Measurements from ENCODE around the gene LTB4R.
A peak's percentile ranks its signal among the peaks of the same experiment; 100 is the strongest.

LTB4R gene, protein sequence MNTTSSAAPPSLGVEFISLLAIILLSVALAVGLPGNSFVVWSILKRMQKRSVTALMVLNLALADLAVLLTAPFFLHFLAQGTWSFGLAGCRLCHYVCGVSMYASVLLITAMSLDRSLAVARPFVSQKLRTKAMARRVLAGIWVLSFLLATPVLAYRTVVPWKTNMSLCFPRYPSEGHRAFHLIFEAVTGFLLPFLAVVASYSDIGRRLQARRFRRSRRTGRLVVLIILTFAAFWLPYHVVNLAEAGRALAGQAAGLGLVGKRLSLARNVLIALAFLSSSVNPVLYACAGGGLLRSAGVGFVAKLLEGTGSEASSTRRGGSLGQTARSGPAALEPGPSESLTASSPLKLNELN

DNA sequence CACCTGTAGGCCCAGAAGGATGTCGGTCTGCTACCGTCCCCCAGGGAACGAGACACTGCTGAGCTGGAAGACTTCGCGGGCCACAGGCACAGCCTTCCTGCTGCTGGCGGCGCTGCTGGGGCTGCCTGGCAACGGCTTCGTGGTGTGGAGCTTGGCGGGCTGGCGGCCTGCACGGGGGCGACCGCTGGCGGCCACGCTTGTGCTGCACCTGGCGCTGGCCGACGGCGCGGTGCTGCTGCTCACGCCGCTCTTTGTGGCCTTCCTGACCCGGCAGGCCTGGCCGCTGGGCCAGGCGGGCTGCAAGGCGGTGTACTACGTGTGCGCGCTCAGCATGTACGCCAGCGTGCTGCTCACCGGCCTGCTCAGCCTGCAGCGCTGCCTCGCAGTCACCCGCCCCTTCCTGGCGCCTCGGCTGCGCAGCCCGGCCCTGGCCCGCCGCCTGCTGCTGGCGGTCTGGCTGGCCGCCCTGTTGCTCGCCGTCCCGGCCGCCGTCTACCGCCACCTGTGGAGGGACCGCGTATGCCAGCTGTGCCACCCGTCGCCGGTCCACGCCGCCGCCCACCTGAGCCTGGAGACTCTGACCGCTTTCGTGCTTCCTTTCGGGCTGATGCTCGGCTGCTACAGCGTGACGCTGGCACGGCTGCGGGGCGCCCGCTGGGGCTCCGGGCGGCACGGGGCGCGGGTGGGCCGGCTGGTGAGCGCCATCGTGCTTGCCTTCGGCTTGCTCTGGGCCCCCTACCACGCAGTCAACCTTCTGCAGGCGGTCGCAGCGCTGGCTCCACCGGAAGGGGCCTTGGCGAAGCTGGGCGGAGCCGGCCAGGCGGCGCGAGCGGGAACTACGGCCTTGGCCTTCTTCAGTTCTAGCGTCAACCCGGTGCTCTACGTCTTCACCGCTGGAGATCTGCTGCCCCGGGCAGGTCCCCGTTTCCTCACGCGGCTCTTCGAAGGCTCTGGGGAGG, at the start of gene LTB4R:
Gene LTB4R (plus strand): TSS at position 857 of the 959 bp plus-strand sequence. CDS start 4,150 bp downstream, outside the sequence.
- Histone ChIP-seq H3K4me3 (ENCODE audit: low read length in 2 of 2) (peak within 1 kb of the TSS; percentile 67 to 79), H3K9ac (ENCODE audit: low read length in 2 of 2) (peak within 1 kb of the TSS; percentile 61 to 71), H3K27me3 (ENCODE audit: control insufficient read depth in 1 of 2, insufficient read depth in 2 of 2, low read length in 2 of 2) (peaks cover 4 to 7% of the 10 kb centered on the region in 2 donors), H3K36me3 (ENCODE audit: control insufficient read depth in 2 of 2, insufficient read depth in 2 of 2, low read length in 2 of 2) (peaks cover 9 to 15% of the 10 kb centered on the region in 2 donors), H3K27ac (ENCODE audit: low read length) (peak within 1 kb of the TSS; percentile 58), H3K9me3 (ENCODE audit: control insufficient read depth in 2 of 2, low read length in 2 of 2) (no peaks in the 10 kb centered on the region), H3K4me1 (ENCODE audit: control insufficient read depth, insufficient read depth, low read length) (peaks cover 25% of the 10 kb centered on the region)

DNA sequence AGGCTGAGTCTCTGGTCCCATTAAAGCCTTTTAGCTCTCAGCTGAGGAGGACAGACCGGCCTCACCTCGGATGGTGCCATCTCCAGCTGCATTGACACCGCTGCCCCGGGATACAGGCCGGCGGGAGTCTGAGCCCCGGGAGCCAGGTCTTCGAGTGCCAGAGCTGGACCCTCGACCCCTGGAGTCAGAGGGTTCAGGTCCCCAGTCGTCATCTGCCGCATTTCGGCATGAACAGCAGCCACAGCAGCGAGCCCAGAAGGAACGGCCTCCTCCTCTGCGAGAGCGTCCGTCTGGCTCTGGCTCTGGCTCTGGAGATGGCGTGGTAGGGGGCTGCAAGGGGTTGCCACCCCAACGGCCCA, 49.4 kb upstream of the LTB4R start:
- Histone ChIP-seq H3K27me3 (ENCODE audit: control insufficient read depth in 1 of 2, insufficient read depth in 2 of 2, low read length in 2 of 2) (no peaks in the 10 kb centered on the region), H3K4me3 (ENCODE audit: low read length in 2 of 2) (no peak overlapping the region), H3K4me1 (ENCODE audit: control insufficient read depth, insufficient read depth, low read length) (no peaks in the 10 kb centered on the region), H3K27ac (ENCODE audit: low read length) (no peak overlapping the region), H3K9ac (ENCODE audit: low read length in 2 of 2) (no peak overlapping the region), H3K9me3 (ENCODE audit: control insufficient read depth in 2 of 2, low read length in 2 of 2) (no peaks in the 10 kb centered on the region), H3K36me3 (ENCODE audit: control insufficient read depth in 2 of 2, insufficient read depth in 2 of 2, low read length in 2 of 2) (peaks cover 0 to 11% of the 10 kb centered on the region in 2 donors)

DNA sequence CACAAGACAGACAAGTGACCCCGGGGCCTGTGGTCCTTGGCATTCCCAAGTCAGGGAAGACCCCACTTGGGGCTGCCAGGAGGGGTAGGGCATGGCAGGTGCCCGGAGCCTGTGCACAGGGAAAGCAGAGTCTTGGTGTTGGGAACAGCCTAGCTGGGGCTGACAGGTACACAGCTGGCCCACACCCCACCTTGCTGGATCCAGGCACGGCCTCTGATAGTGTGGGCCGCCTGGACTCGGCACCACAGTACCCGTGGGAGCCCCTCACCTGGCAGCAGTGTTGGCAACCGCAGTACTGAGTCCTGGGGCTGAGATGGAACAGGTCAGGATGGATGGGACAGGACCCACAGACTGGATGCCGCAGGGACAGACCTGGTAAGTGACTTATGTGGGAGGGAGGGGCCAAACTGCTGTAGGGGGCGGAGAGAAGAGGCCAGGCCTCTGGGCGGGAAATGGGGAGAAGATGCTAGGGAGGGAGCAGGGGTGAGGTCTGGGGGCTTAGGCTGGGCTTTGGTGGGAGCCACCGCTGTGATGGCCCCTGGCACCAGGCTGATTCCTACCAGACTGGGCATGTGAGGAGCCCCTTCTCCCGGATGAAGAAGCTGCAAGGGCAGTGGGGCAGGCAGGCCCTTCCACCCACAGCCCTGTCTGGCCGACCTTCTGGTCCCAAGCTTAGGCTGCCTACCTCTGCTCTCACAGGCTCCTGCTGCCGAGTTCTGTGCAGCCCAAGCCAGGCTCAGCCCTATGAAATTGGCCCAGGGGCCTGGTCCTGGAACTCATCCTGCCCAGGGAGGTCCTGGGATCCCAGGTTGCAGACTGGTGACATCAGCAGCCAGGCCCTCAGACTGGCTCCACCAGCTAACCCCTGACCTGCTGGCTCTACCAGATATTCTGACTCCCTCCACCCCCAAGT, 48.2 kb upstream of the LTB4R start, which contains the start of gene TGM1:
Gene TGM1 (minus strand): TSS at position 357 of the 913 bp plus-strand sequence. CDS start 825 bp downstream, outside the sequence.
- no peak within 1 kb of the TSS for H3K4me3 ChIP-seq (ENCODE audit: low read length in 2 of 2)
- no peaks in the 10 kb centered on the region for H3K27me3 ChIP-seq (ENCODE audit: control insufficient read depth in 1 of 2, insufficient read depth in 2 of 2, low read length in 2 of 2)
- H3K9ac ChIP-seq (ENCODE audit: low read length in 2 of 2), result no peak within 1 kb of the TSS
- H3K9me3 ChIP-seq (ENCODE audit: control insufficient read depth in 2 of 2, low read length in 2 of 2), result no peaks in the 10 kb centered on the region
- H3K4me1 ChIP-seq (ENCODE audit: control insufficient read depth, insufficient read depth, low read length), result no peaks in the 10 kb centered on the region
- H3K36me3 ChIP-seq (ENCODE audit: control insufficient read depth in 2 of 2, insufficient read depth in 2 of 2, low read length in 2 of 2), result peaks cover 4 to 14% of the 10 kb centered on the region in 2 donors
- no peak within 1 kb of the TSS for H3K27ac ChIP-seq (ENCODE audit: low read length)

DNA sequence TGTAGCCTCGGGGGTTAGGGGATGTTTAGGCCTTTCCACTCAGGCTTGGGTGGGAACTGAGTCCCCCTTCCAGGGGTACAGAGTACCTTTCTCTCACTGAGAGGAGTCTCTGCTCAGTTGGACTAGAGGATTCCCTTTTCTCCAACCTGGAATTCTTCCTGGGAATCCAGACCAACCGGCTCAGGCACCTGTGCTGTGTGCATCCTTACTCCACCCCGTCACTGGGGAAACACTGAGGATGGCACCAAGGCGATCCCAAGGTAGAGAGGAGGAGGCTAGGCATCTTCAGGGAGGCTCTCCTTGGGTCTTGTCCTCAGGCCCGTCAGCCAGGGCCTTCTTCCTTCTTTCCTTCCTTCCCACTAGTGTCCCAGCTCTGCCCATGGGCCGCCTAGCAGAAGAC, 47.5 kb upstream of the LTB4R start:
- peaks cover 4 to 16% of the 10 kb centered on the region in 2 donors for H3K36me3 ChIP-seq (ENCODE audit: control insufficient read depth in 2 of 2, insufficient read depth in 2 of 2, low read length in 2 of 2)
- H3K27ac ChIP-seq (ENCODE audit: low read length), result no peak overlapping the region

DNA sequence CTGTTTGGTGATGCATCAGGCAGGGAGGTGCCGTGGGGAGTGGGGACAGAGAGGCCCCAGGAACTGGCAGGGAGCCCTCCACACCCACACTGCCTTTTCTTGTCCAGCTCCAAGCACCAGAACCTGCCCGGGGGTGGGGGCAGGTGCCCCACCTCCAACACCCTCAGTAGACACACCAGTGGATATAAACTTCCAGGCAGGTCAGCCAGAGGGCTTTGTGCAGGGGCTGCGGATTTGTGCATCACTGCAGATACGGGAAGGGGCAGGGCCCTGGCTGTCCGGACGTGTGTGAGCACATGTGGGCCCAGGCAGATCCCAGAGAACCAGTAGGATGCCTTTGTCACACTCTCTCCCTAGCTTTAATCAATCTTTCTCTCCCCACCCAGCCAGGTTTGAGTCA, 47.0 kb upstream of the LTB4R start:
- no peak overlapping the region for H3K9ac ChIP-seq (ENCODE audit: low read length in 2 of 2)
- no peaks in the 10 kb centered on the region for H3K27me3 ChIP-seq (ENCODE audit: control insufficient read depth in 1 of 2, insufficient read depth in 2 of 2, low read length in 2 of 2)
- no peaks in the 10 kb centered on the region for H3K9me3 ChIP-seq (ENCODE audit: control insufficient read depth in 2 of 2, low read length in 2 of 2)
- H3K27ac ChIP-seq (ENCODE audit: low read length), result no peak overlapping the region
- peaks cover 4 to 17% of the 10 kb centered on the region in 2 donors for H3K36me3 ChIP-seq (ENCODE audit: control insufficient read depth in 2 of 2, insufficient read depth in 2 of 2, low read length in 2 of 2)
- no peak overlapping the region for H3K4me3 ChIP-seq (ENCODE audit: low read length in 2 of 2)
- H3K4me1 ChIP-seq (ENCODE audit: control insufficient read depth, insufficient read depth, low read length), result no peaks in the 10 kb centered on the region

More for the DNA sequence above, 47.5 kb upstream of the LTB4R start:
- no peaks in the 10 kb centered on the region for H3K9me3 ChIP-seq (ENCODE audit: control insufficient read depth in 2 of 2, low read length in 2 of 2)
- no peaks in the 10 kb centered on the region for H3K4me1 ChIP-seq (ENCODE audit: control insufficient read depth, insufficient read depth, low read length)
- no peak overlapping the region for H3K9ac ChIP-seq (ENCODE audit: low read length in 2 of 2)
- H3K27me3 ChIP-seq (ENCODE audit: control insufficient read depth in 1 of 2, insufficient read depth in 2 of 2, low read length in 2 of 2), result no peaks in the 10 kb centered on the region
- H3K4me3 ChIP-seq (ENCODE audit: low read length in 2 of 2), result no peak overlapping the region

DNA sequence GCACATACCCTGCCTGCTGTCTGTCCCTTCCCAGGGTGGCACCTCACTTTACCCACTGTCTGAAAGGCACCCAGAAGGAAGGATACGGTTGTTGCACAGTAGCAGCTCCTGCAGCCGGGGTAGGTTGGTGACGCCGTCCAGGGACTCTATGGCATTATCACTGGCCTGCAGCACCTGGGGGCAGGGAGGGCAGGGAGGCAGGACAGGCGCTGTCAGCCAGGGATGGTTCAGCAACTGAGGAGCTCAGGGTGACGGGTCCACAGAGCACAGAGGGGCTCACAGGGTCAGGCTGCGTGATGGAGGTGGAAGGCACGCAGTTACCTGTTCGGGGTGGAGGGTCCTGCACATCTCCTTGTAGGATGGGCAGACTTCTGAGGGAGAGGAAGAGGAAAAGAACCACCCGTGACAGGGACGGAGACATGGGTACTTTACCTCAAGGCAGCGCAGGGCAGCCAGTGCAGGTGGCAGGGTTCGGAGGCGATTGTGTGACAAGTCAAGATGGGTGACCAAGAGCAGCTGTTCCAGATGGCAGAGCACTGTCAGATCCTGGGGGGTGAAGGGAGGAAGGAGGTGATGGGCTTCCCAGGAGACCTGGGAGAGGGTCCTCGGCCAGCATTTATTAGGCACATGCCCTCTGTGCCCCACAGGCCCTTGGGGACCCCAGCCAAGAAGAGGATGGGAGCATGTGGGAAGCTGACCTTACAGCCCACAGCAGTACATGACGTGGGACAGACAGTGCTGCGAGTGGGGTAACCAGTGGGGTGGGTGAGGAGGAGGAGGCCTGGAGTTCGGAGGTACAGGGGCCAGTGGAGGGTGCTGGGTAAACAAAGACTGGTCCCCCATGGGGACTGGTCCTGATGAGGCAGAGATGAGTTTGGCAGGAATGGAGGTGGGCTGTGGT, 44.7 kb upstream of the LTB4R start:
- no peak overlapping the region for H3K4me3 ChIP-seq (ENCODE audit: low read length in 2 of 2)
- H3K27ac ChIP-seq (ENCODE audit: low read length), result no peak overlapping the region
- peaks cover 5% of the 10 kb centered on the region for H3K4me1 ChIP-seq (ENCODE audit: control insufficient read depth, insufficient read depth, low read length)
- H3K36me3 ChIP-seq (ENCODE audit: control insufficient read depth in 2 of 2, insufficient read depth in 2 of 2, low read length in 2 of 2), result peaks cover 4 to 17% of the 10 kb centered on the region in 2 donors
- H3K27me3 ChIP-seq (ENCODE audit: control insufficient read depth in 1 of 2, insufficient read depth in 2 of 2, low read length in 2 of 2), result no peaks in the 10 kb centered on the region
- H3K9me3 ChIP-seq (ENCODE audit: control insufficient read depth in 2 of 2, low read length in 2 of 2), result no peaks in the 10 kb centered on the region
- no peak overlapping the region for H3K9ac ChIP-seq (ENCODE audit: low read length in 2 of 2)

DNA sequence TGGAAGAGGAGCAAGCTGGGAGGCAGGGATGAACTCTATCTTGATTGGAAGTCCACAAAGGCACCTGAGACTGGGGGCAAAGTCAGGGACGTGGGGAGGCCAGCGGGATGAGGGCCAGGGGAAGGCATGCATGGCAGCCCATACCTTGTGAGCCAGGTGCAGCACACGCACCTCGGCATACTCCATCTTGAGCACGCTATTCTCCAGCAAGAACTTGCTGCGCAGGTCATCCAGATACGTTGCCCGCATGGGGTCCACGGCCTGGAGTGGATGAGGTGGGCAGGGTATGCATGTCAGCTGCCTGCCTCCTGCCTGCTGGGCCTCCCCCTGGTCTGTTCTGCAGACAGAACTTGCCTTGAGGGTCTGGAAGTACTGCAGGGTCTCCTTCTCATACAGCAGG, 43.8 kb upstream of the LTB4R start:
- H3K9me3 ChIP-seq (ENCODE audit: control insufficient read depth in 2 of 2, low read length in 2 of 2), result no peaks in the 10 kb centered on the region
- no peak overlapping the region for H3K4me3 ChIP-seq (ENCODE audit: low read length in 2 of 2)
- H3K27ac ChIP-seq (ENCODE audit: low read length), result no peak overlapping the region
- no peaks in the 10 kb centered on the region for H3K27me3 ChIP-seq (ENCODE audit: control insufficient read depth in 1 of 2, insufficient read depth in 2 of 2, low read length in 2 of 2)
- no peak overlapping the region for H3K9ac ChIP-seq (ENCODE audit: low read length in 2 of 2)
- H3K36me3 ChIP-seq (ENCODE audit: control insufficient read depth in 2 of 2, insufficient read depth in 2 of 2, low read length in 2 of 2), result peaks cover 4 to 17% of the 10 kb centered on the region in 2 donors
- H3K4me1 ChIP-seq (ENCODE audit: control insufficient read depth, insufficient read depth, low read length), result peaks cover 9% of the 10 kb centered on the region

DNA sequence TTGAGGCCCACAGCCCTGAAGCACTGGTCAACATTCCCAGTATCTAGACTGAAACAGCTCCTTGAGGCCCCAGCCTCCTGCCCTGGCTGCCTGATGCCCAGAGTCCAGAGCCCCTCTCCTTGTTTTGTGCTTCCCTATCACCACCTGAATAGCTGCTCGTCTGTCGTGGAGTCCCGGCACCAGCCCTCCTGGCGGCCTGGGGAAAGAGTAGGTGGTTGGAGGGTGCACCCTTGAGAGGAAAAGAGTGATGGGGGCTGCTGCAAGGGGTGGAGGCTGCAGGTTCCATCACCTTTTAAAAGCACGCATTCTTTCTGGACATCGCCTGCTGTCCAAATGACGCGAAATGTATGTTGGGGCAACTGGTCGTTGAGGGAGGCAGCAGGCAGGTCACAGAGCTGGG, 43.1 kb upstream of the LTB4R start:
- Histone ChIP-seq H3K4me3 (ENCODE audit: low read length in 2 of 2) (no peak overlapping the region), H3K36me3 (ENCODE audit: control insufficient read depth in 2 of 2, insufficient read depth in 2 of 2, low read length in 2 of 2) (peaks cover 4 to 17% of the 10 kb centered on the region in 2 donors), H3K27ac (ENCODE audit: low read length) (no peak overlapping the region), H3K9ac (ENCODE audit: low read length in 2 of 2) (no peak overlapping the region), H3K9me3 (ENCODE audit: control insufficient read depth in 2 of 2, low read length in 2 of 2) (no peaks in the 10 kb centered on the region), H3K27me3 (ENCODE audit: control insufficient read depth in 1 of 2, insufficient read depth in 2 of 2, low read length in 2 of 2) (no peaks in the 10 kb centered on the region), H3K4me1 (ENCODE audit: control insufficient read depth, insufficient read depth, low read length) (peaks cover 9% of the 10 kb centered on the region)

DNA sequence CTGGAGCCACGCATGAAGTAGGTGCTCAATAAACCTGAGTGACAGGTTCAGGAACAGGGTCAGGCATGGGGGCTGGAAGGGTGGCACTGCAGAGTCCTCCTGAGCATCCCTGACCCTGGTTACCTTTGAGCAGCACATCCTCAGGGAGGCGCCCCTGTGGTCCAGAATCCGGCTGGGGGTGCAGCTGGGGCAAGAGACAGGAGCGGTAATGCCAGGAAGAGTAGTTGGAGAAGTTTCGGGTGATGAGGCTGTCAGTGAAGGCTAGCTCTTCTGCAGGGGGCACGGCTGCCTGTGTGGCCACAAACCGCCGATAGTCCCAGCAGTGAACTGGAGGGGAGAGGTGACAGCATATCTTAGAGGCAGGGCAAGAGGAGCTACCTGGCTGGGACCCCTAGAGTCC, 41.9 kb upstream of the LTB4R start:
- Histone ChIP-seq H3K9me3 (ENCODE audit: control insufficient read depth in 2 of 2, low read length in 2 of 2) (no peaks in the 10 kb centered on the region), H3K36me3 (ENCODE audit: control insufficient read depth in 2 of 2, insufficient read depth in 2 of 2, low read length in 2 of 2) (peaks cover 4 to 17% of the 10 kb centered on the region in 2 donors), H3K27ac (ENCODE audit: low read length) (no peak overlapping the region), H3K27me3 (ENCODE audit: control insufficient read depth in 1 of 2, insufficient read depth in 2 of 2, low read length in 2 of 2) (no peaks in the 10 kb centered on the region), H3K4me1 (ENCODE audit: control insufficient read depth, insufficient read depth, low read length) (peaks cover 9% of the 10 kb centered on the region), H3K9ac (ENCODE audit: low read length in 2 of 2) (no peak overlapping the region), H3K4me3 (ENCODE audit: low read length in 2 of 2) (no peak overlapping the region)

Data from stomach smooth muscle (tissue), 2 donors.